Stimulated activated naive CD8-positive, alpha-beta T cell treated with anti-CD3 and anti-CD28 coated beads, Interleukin-15, Interleukin-2, amounts not matched to agents 100 ng/mL and 50 ng/mL, for 24 hours (primary cell): ENCODE data around the gene TBXAS1.
"Not testable (repeated sequence)": the region's sequence is repeated elsewhere in the genome, so short reads cannot be mapped to it uniquely, and the experiment has no call there.

Experiments
- H3K27ac Mint-ChIP-seq: one replicate; pipeline ENCODE4 v1.8.0; 2021; ENCODE audit warnings: mild to moderate bottlenecking, mixed read lengths
- H3K27me3 Mint-ChIP-seq: one replicate; pipeline ENCODE4 v1.8.0; 2021; ENCODE audit warnings: mixed read lengths
- H3K36me3 Mint-ChIP-seq: one replicate; pipeline ENCODE4 v1.8.0; 2021; ENCODE audit warnings: low read depth, mixed read lengths
- H3K4me1 Mint-ChIP-seq: one replicate; pipeline ENCODE4 v1.8.0; 2021; ENCODE audit warnings: low read depth, mixed read lengths
- H3K4me3 Mint-ChIP-seq: one replicate; pipeline ENCODE4 v1.8.0; 2021; ENCODE audit warnings: mild to moderate bottlenecking, mixed read lengths
- H3K9me3 Mint-ChIP-seq: one replicate; pipeline ENCODE4 v1.8.0; 2021; ENCODE audit warnings: mixed read lengths

The TBXAS1 gene

GRCh38 chr7:139900326-139900725 is 71.3 kb downstream of the TBXAS1 start:
- Mint-ChIP-seq H3K36me3 (no peaks in the 10 kb centered on the region), H3K27ac (no peak overlapping the region), H3K4me1 (peaks cover 3% of the 10 kb centered on the region), H3K4me3 (no peak overlapping the region), H3K27me3 (no peaks in the 10 kb centered on the region), H3K9me3 (no peaks in the 10 kb centered on the region)

- Mint-ChIP-seq H3K4me1 (peaks cover 3% of the 10 kb centered on the region), H3K27ac (no peak overlapping the region), H3K9me3 (no peaks in the 10 kb centered on the region), H3K4me3 (no peak overlapping the region), H3K27me3 (no peaks in the 10 kb centered on the region), H3K36me3 (no peaks in the 10 kb centered on the region)
These were observed 72.2 kb downstream of the TBXAS1 start for GRCh38 chr7:139901056-139901795.

- Mint-ChIP-seq H3K9me3 (peaks cover 4% of the 10 kb centered on the region), H3K4me1 (peaks cover 3% of the 10 kb centered on the region), H3K36me3 (no peaks in the 10 kb centered on the region), H3K27ac (no peak overlapping the region), H3K4me3 (no peak overlapping the region), H3K27me3 (no peaks in the 10 kb centered on the region)
These were observed 72.8 kb downstream of the TBXAS1 start for GRCh38 chr7:139901901-139902300.

GRCh38 chr7:139902436-139903102 is 73.5 kb downstream of the TBXAS1 start:
- no peaks in the 10 kb centered on the region for H3K27me3 Mint-ChIP-seq
- no peak overlapping the region for H3K27ac Mint-ChIP-seq
- peaks cover 3% of the 10 kb centered on the region for H3K4me1 Mint-ChIP-seq
- H3K9me3 Mint-ChIP-seq, result peaks cover 5% of the 10 kb centered on the region
- H3K4me3 Mint-ChIP-seq, result no peak overlapping the region
- no peaks in the 10 kb centered on the region for H3K36me3 Mint-ChIP-seq

GRCh38 chr7:139903103-139903477 is 74.0 kb downstream of the TBXAS1 start:
- H3K4me3 Mint-ChIP-seq, H3K27ac Mint-ChIP-seq, H3K9me3 Mint-ChIP-seq, H3K4me1 Mint-ChIP-seq, H3K36me3 Mint-ChIP-seq, H3K27me3 Mint-ChIP-seq: not testable (repeated sequence)

- peaks cover 3% of the 10 kb centered on the region for H3K36me3 Mint-ChIP-seq
These were observed 77.8 kb downstream of the TBXAS1 start for GRCh38 chr7:139906879-139907278.

GRCh38 chr7:139908792-139909191 is 79.7 kb downstream of the TBXAS1 start:
- Mint-ChIP-seq H3K27me3 (peaks cover 4% of the 10 kb centered on the region), H3K9me3 (peaks cover 5% of the 10 kb centered on the region), H3K4me1 (peaks cover 11% of the 10 kb centered on the region), H3K4me3 (no peak overlapping the region), H3K27ac (no peak overlapping the region), H3K36me3 (peaks cover 3% of the 10 kb centered on the region)

More at GRCh38 chr7:139906879-139907278, 77.8 kb downstream of the TBXAS1 start:
- Mint-ChIP-seq H3K4me3 (no peak overlapping the region), H3K27me3 (peaks cover 4% of the 10 kb centered on the region), H3K9me3 (peaks cover 5% of the 10 kb centered on the region), H3K4me1 (peaks cover 11% of the 10 kb centered on the region), H3K27ac (no peak overlapping the region)

GRCh38 chr7:139909379-139910050 is 80.5 kb downstream of the TBXAS1 start:
- H3K27me3 Mint-ChIP-seq, result peaks cover 4% of the 10 kb centered on the region
- no peak overlapping the region for H3K27ac Mint-ChIP-seq
- H3K9me3 Mint-ChIP-seq, result peaks cover 5% of the 10 kb centered on the region

GRCh38 chr7:139913021-139913844 is 84.2 kb downstream of the TBXAS1 start:
- H3K4me1 Mint-ChIP-seq, result peaks cover 38% of the 10 kb centered on the region
- no peak overlapping the region for H3K4me3 Mint-ChIP-seq
- H3K36me3 Mint-ChIP-seq, result peaks cover 3% of the 10 kb centered on the region
- no peak overlapping the region for H3K27ac Mint-ChIP-seq
- H3K9me3 Mint-ChIP-seq, result no peaks in the 10 kb centered on the region
- peaks cover under 1% of the 10 kb centered on the region for H3K27me3 Mint-ChIP-seq

More at GRCh38 chr7:139909379-139910050, 80.5 kb downstream of the TBXAS1 start:
- Mint-ChIP-seq H3K36me3 (peaks cover 3% of the 10 kb centered on the region), H3K4me1 (peaks cover 11% of the 10 kb centered on the region), H3K4me3 (no peak overlapping the region)

GRCh38 chr7:139913845-139914135 is 84.7 kb downstream of the TBXAS1 start:
- Mint-ChIP-seq H3K4me3 (no peak overlapping the region), H3K27ac (no peak overlapping the region), H3K36me3 (peaks cover 3% of the 10 kb centered on the region), H3K4me1 (peaks cover 34% of the 10 kb centered on the region), H3K27me3 (no peaks in the 10 kb centered on the region), H3K9me3 (no peaks in the 10 kb centered on the region)

- H3K4me3 Mint-ChIP-seq, result no peak overlapping the region
- no peak overlapping the region for H3K27ac Mint-ChIP-seq
- H3K9me3 Mint-ChIP-seq, result no peaks in the 10 kb centered on the region
- H3K27me3 Mint-ChIP-seq, result no peaks in the 10 kb centered on the region
- peaks cover 3% of the 10 kb centered on the region for H3K36me3 Mint-ChIP-seq
- H3K4me1 Mint-ChIP-seq, result peaks cover 31% of the 10 kb centered on the region
These were observed 85.5 kb downstream of the TBXAS1 start for GRCh38 chr7:139914306-139915267.

GRCh38 chr7:139915268-139915863 is 86.3 kb downstream of the TBXAS1 start:
- Mint-ChIP-seq H3K27ac (peak overlapping the region; percentile 75), H3K9me3 (no peaks in the 10 kb centered on the region), H3K4me1 (peaks cover 34% of the 10 kb centered on the region), H3K4me3 (no peak overlapping the region), H3K27me3 (peaks cover 3% of the 10 kb centered on the region), H3K36me3 (peaks cover 3% of the 10 kb centered on the region)

GRCh38 chr7:139915864-139916716 is 87.0 kb downstream of the TBXAS1 start:
- Mint-ChIP-seq H3K4me1 (peaks cover 34% of the 10 kb centered on the region), H3K27ac (peak overlapping the region; percentile 75), H3K4me3 (peak overlapping the region; percentile 48), H3K9me3 (no peaks in the 10 kb centered on the region), H3K27me3 (peaks cover 3% of the 10 kb centered on the region), H3K36me3 (peaks cover 3% of the 10 kb centered on the region)
